Panc1 (cell line): ENCODE data around the gene MEOX2. TPM values are rescaled to one million over a fixed set of nuclear protein-coding genes. Genes with fewer than 3 reads are reported as not detected.

Experiments
- ATAC-seq: fragments of 200-7000 bp; cut with Tn5 transposase; 2 replicates; pipeline ENCODE4 v1.9.1; 2020; ENCODE audit warnings: mild to moderate bottlenecking, moderate library complexity
- BruUV-seq: library from RNA; stranded (reverse); fragments of 400-500 nt; replicated peaks from 2 replicates; lab custom pipeline; 2021; lab: Mats Ljungman, UMichigan
- CTCF ChIA-PET: fragments of 300-600 bp; sonication (Branson Sonifier 250); formaldehyde crosslinking; loops from one replicate; lab custom pipeline; 2022; ENCODE audit warnings: antibody characterized with exemption; lab: Charles Lee
- POLR2A ChIA-PET: fragments of 300-600 bp; sonication (Branson Sonifier 250); formaldehyde crosslinking; loops from one replicate; lab custom pipeline; 2022; ENCODE audit warnings: antibody characterized with exemption; lab: Charles Lee
- DNase-seq: peaks from one replicate; pipeline ENCODE4 v3.0.0-alpha.2; 2010; ENCODE audit warnings: low read depth, low spot score
- H3K27ac ChIP-seq: 2 replicates; pipeline ENCODE4 v1.5.1; 2011; ENCODE audit warnings: mild to moderate bottlenecking, low read length, inconsistent platforms
- H3K27me3 ChIP-seq: fragments of 200-500 bp; sonication (Bioruptor generic); 2 replicates; pipeline ENCODE4 v1.6.0; 2014; ENCODE audit warnings: low read length, inconsistent platforms; ENCODE audit not compliant: control insufficient read depth, insufficient read depth
- H3K36me3 ChIP-seq: fragments of 200-500 bp; sonication (Bioruptor generic); 2 replicates; pipeline ENCODE4 v1.5.1; 2014; ENCODE audit warnings: inconsistent platforms, mild to moderate bottlenecking, low read length, moderate library complexity; ENCODE audit not compliant: control insufficient read depth, insufficient read depth
- H3K4me1 ChIP-seq: 2 replicates; pipeline ENCODE4 v1.5.1; 2011; ENCODE audit warnings: inconsistent platforms, mild to moderate bottlenecking, low read length, moderate library complexity; ENCODE audit not compliant: control insufficient read depth, insufficient read depth
- H3K4me3 ChIP-seq, 2 experiments: 2 replicates each; pipeline ENCODE4 v1.5.1; 2011 to 2012; ENCODE audit warnings: low read depth in 2 of 2, low read length in 2 of 2, mild to moderate bottlenecking in 2 of 2, inconsistent platforms in 1 of 2, moderate library complexity in 1 of 2
- H3K9me3 ChIP-seq: fragments of 200-500 bp; sonication (Bioruptor generic); 2 replicates; pipeline ENCODE4 v1.5.1; 2014; ENCODE audit warnings: low read depth, mild to moderate bottlenecking, inconsistent platforms, low read length, moderate library complexity; ENCODE audit not compliant: control insufficient read depth, insufficient read depth
- POLR2AphosphoS5 ChIP-seq: IDR thresholded peaks from 2 replicates; pipeline ENCODE4 v1.6.1; 2012; ENCODE audit warnings: mild to moderate bottlenecking, low read depth, low read length, moderate library complexity
- SIN3A ChIP-seq: IDR thresholded peaks from 2 replicates; pipeline ENCODE4 v1.6.1; 2012; ENCODE audit warnings: low read depth, mild to moderate bottlenecking, low read length, moderate library complexity, borderline replicate concordance; ENCODE audit not compliant: insufficient read depth
- TCF7L2 ChIP-seq: IDR thresholded peaks from 2 replicates; pipeline ENCODE4 v1.6.1; 2011; ENCODE audit warnings: mild to moderate bottlenecking, low read depth, low read length, inconsistent platforms
- in situ Hi-C: cut with HindIII; loops from 2 replicates; pipeline ENCODE4 v1.10.0; 2016; ENCODE audit warnings: low sequenced_read_pairs, low pct_unique_long_range_greater_than_20kb
- intact Hi-C: fragments of 100-400 bp; cut with micrococcal nuclease; formaldehyde crosslinking; loops from one replicate; pipeline ENCODE4 v1.10.0; 2022; ENCODE audit not compliant: unreplicated experiment
- total RNA-seq: library from RNA; stranded (reverse); gene quantifications from one replicate; pipeline ENCODE4 v1.2.1, GENCODE V29; 2021; ENCODE audit not compliant: unreplicated experiment
- TF ChIP-seq, protein P1 (sequence below), 2 experiments: IDR thresholded peaks; 2 replicates each; pipeline ENCODE4 v1.6.1; 2011 to 2012; ENCODE audit warnings: low read depth in 2 of 2, control low read depth in 1 of 2, low read length in 1 of 2, mild to moderate bottlenecking in 1 of 2, moderate library complexity in 1 of 2; ENCODE audit not compliant: insufficient read depth in 1 of 2
- TF ChIP-seq, protein P2 (sequence below): fragments of 450-650 bp; IDR thresholded peaks from 2 replicates; pipeline ENCODE4 v1.5.1; 2017; ENCODE audit warnings: mild to moderate bottlenecking

Gene MEOX2
- total RNA-seq, 1 experiment from 2014 or later = not detected

DNA sequence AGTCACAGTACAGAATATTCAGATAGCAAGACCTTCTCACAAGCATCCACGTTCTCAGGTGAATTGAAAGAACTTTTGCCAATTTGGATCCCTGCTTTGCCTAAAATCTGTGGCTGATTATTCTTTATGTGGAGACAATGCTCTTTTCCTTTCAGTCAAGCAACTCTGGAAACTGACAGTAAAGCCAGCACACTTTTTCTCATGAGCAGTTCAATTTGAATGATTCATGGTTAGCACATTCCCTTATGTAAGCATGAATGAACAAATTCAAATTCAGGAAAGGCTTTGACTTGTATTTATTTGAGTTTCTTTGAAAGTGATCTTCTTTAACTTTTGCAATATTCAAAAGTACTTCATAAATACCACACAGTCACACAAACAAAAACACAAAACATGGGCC lies 57.6 kb downstream of the MEOX2 start:
- POLR2A ChIA-PET = no interaction called here
- BruUV-seq = no TSS peak
- TF ChIP-seq, protein P1, sequence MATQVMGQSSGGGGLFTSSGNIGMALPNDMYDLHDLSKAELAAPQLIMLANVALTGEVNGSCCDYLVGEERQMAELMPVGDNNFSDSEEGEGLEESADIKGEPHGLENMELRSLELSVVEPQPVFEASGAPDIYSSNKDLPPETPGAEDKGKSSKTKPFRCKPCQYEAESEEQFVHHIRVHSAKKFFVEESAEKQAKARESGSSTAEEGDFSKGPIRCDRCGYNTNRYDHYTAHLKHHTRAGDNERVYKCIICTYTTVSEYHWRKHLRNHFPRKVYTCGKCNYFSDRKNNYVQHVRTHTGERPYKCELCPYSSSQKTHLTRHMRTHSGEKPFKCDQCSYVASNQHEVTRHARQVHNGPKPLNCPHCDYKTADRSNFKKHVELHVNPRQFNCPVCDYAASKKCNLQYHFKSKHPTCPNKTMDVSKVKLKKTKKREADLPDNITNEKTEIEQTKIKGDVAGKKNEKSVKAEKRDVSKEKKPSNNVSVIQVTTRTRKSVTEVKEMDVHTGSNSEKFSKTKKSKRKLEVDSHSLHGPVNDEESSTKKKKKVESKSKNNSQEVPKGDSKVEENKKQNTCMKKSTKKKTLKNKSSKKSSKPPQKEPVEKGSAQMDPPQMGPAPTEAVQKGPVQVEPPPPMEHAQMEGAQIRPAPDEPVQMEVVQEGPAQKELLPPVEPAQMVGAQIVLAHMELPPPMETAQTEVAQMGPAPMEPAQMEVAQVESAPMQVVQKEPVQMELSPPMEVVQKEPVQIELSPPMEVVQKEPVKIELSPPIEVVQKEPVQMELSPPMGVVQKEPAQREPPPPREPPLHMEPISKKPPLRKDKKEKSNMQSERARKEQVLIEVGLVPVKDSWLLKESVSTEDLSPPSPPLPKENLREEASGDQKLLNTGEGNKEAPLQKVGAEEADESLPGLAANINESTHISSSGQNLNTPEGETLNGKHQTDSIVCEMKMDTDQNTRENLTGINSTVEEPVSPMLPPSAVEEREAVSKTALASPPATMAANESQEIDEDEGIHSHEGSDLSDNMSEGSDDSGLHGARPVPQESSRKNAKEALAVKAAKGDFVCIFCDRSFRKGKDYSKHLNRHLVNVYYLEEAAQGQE (IDR thresholded peaks at IDR 0.05; ENCODE audit: insufficient read depth in 1 of 2, low read depth in 2 of 2, low read length in 1 of 2) = no peak
- TF ChIP-seq POLR2AphosphoS5 = no peak
- no peak for TF ChIP-seq TCF7L2
- TF ChIP-seq, protein P2, sequence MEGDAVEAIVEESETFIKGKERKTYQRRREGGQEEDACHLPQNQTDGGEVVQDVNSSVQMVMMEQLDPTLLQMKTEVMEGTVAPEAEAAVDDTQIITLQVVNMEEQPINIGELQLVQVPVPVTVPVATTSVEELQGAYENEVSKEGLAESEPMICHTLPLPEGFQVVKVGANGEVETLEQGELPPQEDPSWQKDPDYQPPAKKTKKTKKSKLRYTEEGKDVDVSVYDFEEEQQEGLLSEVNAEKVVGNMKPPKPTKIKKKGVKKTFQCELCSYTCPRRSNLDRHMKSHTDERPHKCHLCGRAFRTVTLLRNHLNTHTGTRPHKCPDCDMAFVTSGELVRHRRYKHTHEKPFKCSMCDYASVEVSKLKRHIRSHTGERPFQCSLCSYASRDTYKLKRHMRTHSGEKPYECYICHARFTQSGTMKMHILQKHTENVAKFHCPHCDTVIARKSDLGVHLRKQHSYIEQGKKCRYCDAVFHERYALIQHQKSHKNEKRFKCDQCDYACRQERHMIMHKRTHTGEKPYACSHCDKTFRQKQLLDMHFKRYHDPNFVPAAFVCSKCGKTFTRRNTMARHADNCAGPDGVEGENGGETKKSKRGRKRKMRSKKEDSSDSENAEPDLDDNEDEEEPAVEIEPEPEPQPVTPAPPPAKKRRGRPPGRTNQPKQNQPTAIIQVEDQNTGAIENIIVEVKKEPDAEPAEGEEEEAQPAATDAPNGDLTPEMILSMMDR = no peak
- TF ChIP-seq SIN3A = no peak
- in situ Hi-C loops = no loop called here
- no peaks in the 10 kb centered on the region for H3K27me3 ChIP-seq
- H3K9me3 ChIP-seq = peaks cover 8% of the 10 kb centered on the region; the same call in 1 of the 2 replicates
- no peaks in the 10 kb centered on the region for H3K36me3 ChIP-seq
- H3K4me1 ChIP-seq = no peaks in the 10 kb centered on the region
- H3K4me3 ChIP-seq = no peak overlapping the region
- ATAC-seq (no peak), DNase-seq (no peak)
- H3K27ac ChIP-seq = no peak overlapping the region
- CTCF ChIA-PET = no interaction called here
- intact Hi-C loops = no loop called here

- H3K9me3 ChIP-seq = peaks cover 4% of the 10 kb centered on the region; the same call in 1 of the 2 replicates
- CTCF ChIA-PET = no interaction called here
- BruUV-seq = no TSS peak
- POLR2A ChIA-PET = no interaction called here
- no peak overlapping the region for H3K4me3 ChIP-seq
- no peak for TF ChIP-seq SIN3A
- TF ChIP-seq, protein P2 = no peak
- no peak for TF ChIP-seq POLR2AphosphoS5
- TF ChIP-seq, protein P1 (IDR thresholded peaks at IDR 0.05; ENCODE audit: insufficient read depth in 1 of 2, low read depth in 2 of 2, low read length in 1 of 2) = no peak
- TF ChIP-seq TCF7L2 = no peak
- no peak overlapping the region; the same call in 1 of the 2 replicates for H3K27ac ChIP-seq
- no peaks in the 10 kb centered on the region for H3K36me3 ChIP-seq
- no peak for ATAC-seq
- intact Hi-C loops (no loop called here), in situ Hi-C loops (no loop called here)
- no peak for DNase-seq
- no peaks in the 10 kb centered on the region for H3K27me3 ChIP-seq
- H3K4me1 ChIP-seq = no peaks in the 10 kb centered on the region; the same call in 1 of the 2 replicates
These were observed 60.4 kb downstream of the MEOX2 start for GRCh38 chr7:15626041-15626440.
